K562 (cell line): Measurements from ENCODE around the gene DAAM1. TPM values are rescaled to one million over a fixed set of nuclear protein-coding genes. Genes with fewer than 3 reads are reported as not detected.

ENCODE experiments used
- ATAC-seq: fragments of 200-7000 bp; cut with Tn5 transposase; 3 replicates; pipeline ENCODE4 v1.9.1; 2020; ENCODE audit warnings: moderate library complexity
- BruUV-seq: library from RNA; stranded (reverse); fragments of 400-500 nt; replicated peaks from 2 replicates; lab custom pipeline; 2021; lab: Mats Ljungman, UMichigan
- CTCF ChIA-PET: fragments of 300-600 bp; formaldehyde crosslinking; extraction: SDS; loops from one replicate; lab custom pipeline; 2021; ENCODE audit warnings: low intra/inter-chr PET ratio; lab: Yijun Ruan, JAX
- POLR2A ChIA-PET: fragments of 300-600, 350-650 bp; sonication (Branson Sonifier 250); formaldehyde crosslinking; extraction: SDS; loops from one replicate; lab custom pipeline; 2021; ENCODE audit warnings: antibody characterized with exemption, inconsistent platforms; lab: Yijun Ruan, JAX
- DNase-seq, 4 experiments: peaks; one replicate each; pipeline versions ENCODE4 v3.0.0 to v3.0.0-alpha.2; 2011 to 2018; ENCODE audit warnings: low spot score in 3 of 4, mixed read lengths in 3 of 4; ENCODE audit errors: extremely low read depth in 1 of 4
- FAIRE-seq: peaks from 2 replicates; lab custom pipeline; 2011; peaks lifted over from hg19 to GRCh38; lab: Jason Lieb, UNC
- H2AFZ ChIP-seq: 2 replicates; pipeline ENCODE4 v1.6.0; 2011; ENCODE audit warnings: low read depth, low read length, control low read depth, inconsistent platforms
- H3K27ac ChIP-seq: fragments of 200-600 bp; 3 replicates; pipeline ENCODE4 v1.8.0; 2011; ENCODE audit warnings: low read depth, mild to moderate bottlenecking, control low read depth, inconsistent platforms, low read length, moderate library complexity, mixed read lengths; ENCODE audit errors: extremely low read depth
- H3K27me3 ChIP-seq, 2 experiments: fragments of 300-600 bp in 1 of 2; 2 replicates in 1 of 2; 3 replicates in 1 of 2; pipeline versions ENCODE4 v1.6.0 to v1.8.0; 2011; ENCODE audit warnings: inconsistent platforms in 2 of 2, low read length in 2 of 2, mild to moderate bottlenecking in 1 of 2, mixed read lengths in 1 of 2, moderate library complexity in 1 of 2; ENCODE audit not compliant: control insufficient read depth in 2 of 2, insufficient read depth in 2 of 2
- H3K36me3 ChIP-seq: fragments of 300-600 bp; 3 replicates; pipeline ENCODE4 v1.8.0; 2011; ENCODE audit warnings: mild to moderate bottlenecking, low read length, inconsistent platforms; ENCODE audit not compliant: control insufficient read depth, insufficient read depth
- H3K4me1 ChIP-seq, 2 experiments: fragments of 200-600 bp in 1 of 2; replicated peaks in 1 of 2; 2 replicates in 1 of 2; 3 replicates in 1 of 2; pipeline versions ENCODE4 v1.5.1 to v1.8.0; 2011; ENCODE audit warnings: inconsistent platforms in 2 of 2, low read length in 2 of 2, mild to moderate bottlenecking in 1 of 2, mixed read lengths in 1 of 2, moderate library complexity in 1 of 2; ENCODE audit not compliant: control insufficient read depth in 2 of 2, insufficient read depth in 2 of 2
- H3K4me2 ChIP-seq: 2 replicates; pipeline ENCODE4 v1.6.1; 2011; ENCODE audit warnings: low read length, control low read depth, inconsistent platforms, mixed read lengths; ENCODE audit not compliant: insufficient read depth
- H3K4me3 ChIP-seq: fragments of 200-600 bp; sonication (generic), shearing (Covaris generic); 2 replicates; pipeline ENCODE4 v1.5.1; 2016; ENCODE audit warnings: control low read depth, inconsistent platforms
- H3K79me2 ChIP-seq: fragments of 200-600 bp; 3 replicates; pipeline ENCODE4 v1.8.0; 2011; ENCODE audit warnings: low read length, inconsistent platforms; ENCODE audit not compliant: control insufficient read depth, insufficient read depth
- H3K9ac ChIP-seq, 2 experiments: 2 replicates each; pipeline versions ENCODE4 v1.6.0 to v1.6.1; 2011; ENCODE audit warnings: low read depth in 2 of 2, low read length in 2 of 2, control low read depth in 1 of 2, inconsistent platforms in 1 of 2, mild to moderate bottlenecking in 1 of 2, mixed read lengths in 1 of 2; ENCODE audit not compliant: insufficient read depth in 1 of 2
- H3K9me1 ChIP-seq: one replicate; pipeline ENCODE4 v1.6.0; 2011; ENCODE audit warnings: inconsistent platforms, mild to moderate bottlenecking, low read length, moderate library complexity; ENCODE audit not compliant: control insufficient read depth, insufficient read depth
- H3K9me3 ChIP-seq: replicated peaks from 2 replicates; pipeline ENCODE4 v1.5.1; 2011; ENCODE audit warnings: low read depth, low read length, inconsistent platforms; ENCODE audit not compliant: control insufficient read depth, insufficient read depth
- H4K20me1 ChIP-seq: replicated peaks from 2 replicates; pipeline ENCODE4 v1.6.1; 2011; ENCODE audit warnings: low read length, inconsistent platforms, mixed read lengths; ENCODE audit not compliant: control insufficient read depth, insufficient read depth
- EP300 ChIP-seq: IDR thresholded peaks from 2 replicates; pipeline ENCODE4 v1.6.1; 2012; ENCODE audit warnings: low read length, improper control_type of control experiment
- NELFE ChIP-seq: IDR thresholded peaks from 2 replicates; pipeline ENCODE4 v1.6.1; 2011; ENCODE audit warnings: mild to moderate bottlenecking; ENCODE audit not compliant: insufficient read depth, insufficient read length
- SFPQ ChIP-seq: fragments of 200-400 bp; formaldehyde crosslinking; IDR thresholded peaks from 2 replicates; pipeline ENCODE4 v1.6.1; 2017; ENCODE audit warnings: mild to moderate bottlenecking, low read depth, low read length, moderate library complexity
- TCF7 ChIP-seq: sonication (generic); IDR thresholded peaks from 2 replicates; pipeline ENCODE4 v1.6.1; 2016; ENCODE audit warnings: antibody characterized with exemption, borderline replicate concordance
- TEAD2 ChIP-seq: fragments of 450-650 bp; IDR thresholded peaks from 2 replicates; pipeline ENCODE4 v1.6.1; 2016; ENCODE audit warnings: missing genetic modification characterization, control low read depth, missing compliant biosample characterization
- ZFP36 ChIP-seq: fragments of 150-350 bp; IDR thresholded peaks from 2 replicates; pipeline ENCODE4 v1.6.1; 2018; ENCODE audit warnings: low read length, low read depth; ENCODE audit not compliant: partially characterized antibody
- ZHX1 ChIP-seq: fragments of 150-350 bp; conservative IDR thresholded peaks from 2 replicates; pipeline ENCODE4 v1.6.1; 2014; ENCODE audit warnings: low read length
- ZKSCAN8 ChIP-seq: fragments of 200-800 bp; sonication (Bioruptor generic); IDR thresholded peaks from 2 replicates; pipeline ENCODE4 v1.6.1; 2016; ENCODE audit warnings: missing genetic modification characterization, missing compliant biosample characterization
- ZNF217 ChIP-seq: sonication (generic); formaldehyde crosslinking; IDR thresholded peaks from 2 replicates; pipeline ENCODE4 v1.8.0; 2022; ENCODE audit warnings: mild to moderate bottlenecking, missing genetic modification reagents
- WGBS: fragments of 100-300 bp; shearing (Covaris generic); methylation state at CpG from one replicate; pipeline ENCODE4 v1.1.6; 2016; ENCODE audit warnings: low coverage, mixed read lengths; ENCODE audit not compliant: insufficient coverage; ENCODE audit errors: missing lambda C conversion rate; 5-methylcytosine and 5-hydroxymethylcytosine counted together
- in situ Hi-C: fragments of 300-500 bp; cut with MboI; formaldehyde crosslinking; loops from 4 replicates; pipeline ENCODE4 v1.15.0; 2018; ENCODE audit warnings: inconsistent platforms, mixed read lengths
- intact Hi-C: fragments of 100-400 bp; cut with micrococcal nuclease; formaldehyde crosslinking; loops from 2 replicates; pipeline ENCODE4 v1.14.2; 2022
- polyA plus RNA-seq, 8 experiments: library from polyadenylated mRNA; depleted of rRNA in 4 of 8; stranded (reverse) in 5 of 8; unstranded in 3 of 8; fragments of >200 nt; fragmentation: Nextera tagmentation in 2 of 8; fragmentation: Illumina TruSeq in 1 of 8; extraction: Ambion mirVana in 2 of 8; extraction: Trizol in 1 of 8; gene quantifications; 2 replicates each; pipeline versions ENCODE4 v1.2.1 to v1.2.3, GENCODE V29; 2011 to 2014; ENCODE audit warnings: inconsistent platforms in 1 of 8, missing spikeins in 1 of 8
- total RNA-seq, 7 experiments: library from RNA; depleted of rRNA in 6 of 7; stranded (reverse); fragments of >200 nt in 6 of 7; fragmentation: Illumina TruSeq in 2 of 7; extraction: Trizol in 2 of 7; gene quantifications; 2 replicates each; pipeline versions ENCODE4 v1.2.1 to v1.2.3, GENCODE V29; 2011 to 2021; ENCODE audit warnings: low replicate concordance in 1 of 7

Gene DAAM1
- total and polyA plus RNA-seq, 9 of the 15 experiments (the other 6 are each of a cell fraction or from before 2014, with no cell fraction given) = 3.6 to 11.6 (median 6.7) TPM

- Histone ChIP-seq H3K79me2 (no peaks in the 10 kb centered on the region), H3K4me3 (no peak overlapping the region), H2AFZ (no peak overlapping the region), H3K4me2 (no peak overlapping the region), H3K36me3 (no peaks in the 10 kb centered on the region), H3K9me1 (no peaks in the 10 kb centered on the region), H4K20me1 (no peaks in the 10 kb centered on the region), H3K9me3 (no peaks in the 10 kb centered on the region), H3K27me3 (no peaks in the 10 kb centered on the region), H3K4me1 (no peaks in the 10 kb centered on the region; a peak in 2 of 5 replicates), H3K27ac (no peak overlapping the region), H3K9ac (no peak overlapping the region)
- ChIA-PET CTCF (no interaction called here), POLR2A (interaction anchor here (0.8 kb wide), 1 partner anchor 12 kb away, joined by 3 read pairs; the partner anchor contains the start of gene DAAM1)
- intact Hi-C loops (no loop called here), in situ Hi-C loops (no loop called here)
- TF ChIP-seq ZNF217 (CRISPR knock-in tag) (no peak), EP300 (no peak), TCF7 (no peak), TEAD2 (tag) (no peak), SFPQ (no peak), ZKSCAN8 (no peak), ZFP36 (no peak), NELFE (no peak), ZHX1 (no peak)
- 7% methylated on average over 1 of the region's 1 CpG for WGBS
- BruUV-seq = no TSS peak
- no peak for ATAC-seq
- FAIRE-seq = no peak
- DNase-seq = no peak
Measured at GRCh38 chr14:59176765-59177164, 11.7 kb upstream of the DAAM1 start.
